Measurements from ENCODE around the gene CEBPA.
"Not testable (repeated sequence)": the region's sequence is repeated elsewhere in the genome, so short reads cannot be mapped to it uniquely, and the experiment has no call there.

Gene CEBPA

GRCh38 chr19:33323093-33323820, 20.9 kb upstream of the CEBPA start:
- DNase-seq = no peak

GRCh38 chr19:33320636-33321035, 18.3 kb upstream of the CEBPA start:
- DNase-seq = no peak

GRCh38 chr19:33317991-33318390, 15.7 kb upstream of the CEBPA start:
- DNase-seq = not testable (repeated sequence)

GRCh38 chr19:33317517-33317916, 15.2 kb upstream of the CEBPA start:
- no peak for DNase-seq

- no peak for DNase-seq
Observed at GRCh38 chr19:33316541-33317264, 14.4 kb upstream of the CEBPA start.

- DNase-seq = not testable (repeated sequence)
Observed at GRCh38 chr19:33312808-33313207, 10.5 kb upstream of the CEBPA start.

GRCh38 chr19:33312065-33312464, 9.7 kb upstream of the CEBPA start:
- no peak for DNase-seq

GRCh38 chr19:33311326-33311682, 9.0 kb upstream of the CEBPA start:
- no peak for DNase-seq

- no peak for DNase-seq
Observed at GRCh38 chr19:33310606-33311325, 8.4 kb upstream of the CEBPA start.

- no peak for DNase-seq
Observed at GRCh38 chr19:33309826-33310225, 7.5 kb upstream of the CEBPA start.

- no peak for DNase-seq
Observed at GRCh38 chr19:33306853-33307792, 4.8 kb upstream of the CEBPA start.

- DNase-seq = no peak
Observed at GRCh38 chr19:33306191-33306590, 3.9 kb upstream of the CEBPA start.

- peak; percentile 37 for DNase-seq
Observed at GRCh38 chr19:33304760-33305647, 2.7 kb upstream of the CEBPA start.

- peak; percentile 50 for DNase-seq
Observed at GRCh38 chr19:33304371-33304759, 2.0 kb upstream of the CEBPA start.

GRCh38 chr19:33303791-33304345, 1.5 kb upstream of the CEBPA start:
- DNase-seq = peak; percentile 59

GRCh38 chr19:33302974-33303790, 848 bp upstream of the CEBPA start:
- DNase-seq = peak; percentile 65

- DNase-seq = no peak
Observed at GRCh38 chr19:33301900-33302174, 497 bp downstream of the CEBPA start.

- DNase-seq = peak; percentile 60
Observed at GRCh38 chr19:33301144-33301899, 1.0 kb downstream of the CEBPA start.

GRCh38 chr19:33300894-33301143, 1.5 kb downstream of the CEBPA start:
- peak; percentile 16 for DNase-seq

Measured in activated effector memory CD4-positive, alpha-beta T cell treated with anti-CD3 and anti-CD28 coated beads, Interleukin-2, amount 50 U/mL, for 16 hours (primary cell).